ENCODE data around the gene KSR1. TPM values are rescaled to one million over a fixed set of nuclear protein-coding genes. Genes with fewer than 3 reads are reported as not detected.
A peak's percentile ranks its signal among the peaks of the same experiment; 100 is the strongest.
"Not testable (repeated sequence)": the region's sequence is repeated elsewhere in the genome, so short reads cannot be mapped to it uniquely, and the experiment has no call there.

The KSR1 gene
- total RNA-seq, 4 donors from 2014 or later, result 10.4 to 17.7 (median 13.2) TPM

- Histone ChIP-seq H3K9me3 (no peaks in the 10 kb centered on the region), H3K36me3 (no peaks in the 10 kb centered on the region), H3K27me3 (no peaks in the 10 kb centered on the region), H3K27ac (no peak overlapping the region), H3K4me1 (peaks cover 7 to 20% of the 10 kb centered on the region in 2 donors), H3K4me3 (no peak overlapping the region)
- DNase-seq, result no peak
- ATAC-seq, result no peak
- TF ChIP-seq CTCF (IDR thresholded peaks at IDR 0.05 in 4 of 5, conservative IDR thresholded peaks at IDR 0.05 in 1 of 5) (no peak), POLR2A (IDR thresholded peaks at IDR 0.05) (no peak)
- intact Hi-C loops (cut with DNase I; ENCODE audit: low total_unique reads) (no loop called here), in situ Hi-C loops (cut with MboI; ENCODE audit: low sequenced_read_pairs in 4 of 4) (loop anchor here in 2 of 4 donors (10.0 to 25.0 kb wide), 3 partner anchors 88 to 262 kb away; no protein-coding TSS in a partner anchor)
These were observed 43.4 kb downstream of the KSR1 start for GRCh38 chr17:27499451-27500265.

DNA sequence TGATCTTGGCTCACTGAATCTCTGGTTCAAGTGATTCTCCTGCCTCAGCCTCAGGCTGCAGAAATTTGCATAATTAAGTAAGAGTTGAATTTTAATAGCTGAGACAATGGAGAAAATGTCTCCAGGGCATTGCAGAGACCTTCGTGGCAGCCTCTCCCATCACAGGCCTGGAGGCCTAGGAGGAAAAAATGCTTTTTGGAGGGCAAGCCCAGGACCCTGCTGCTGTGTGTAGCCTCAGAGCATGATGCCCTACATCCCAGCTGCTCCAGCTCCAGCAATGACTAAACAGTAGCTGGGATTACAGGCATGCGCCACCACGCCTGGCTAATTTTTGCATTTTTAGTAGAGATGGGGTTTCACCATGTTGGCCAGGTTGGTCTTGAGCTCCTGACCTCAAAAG lies 45.1 kb downstream of the KSR1 start:
- H3K27ac ChIP-seq; H3K4me3 ChIP-seq; H3K36me3 ChIP-seq; DNase-seq; intact Hi-C loops (cut with DNase I; ENCODE audit: low total_unique reads); H3K9me3 ChIP-seq; H3K4me1 ChIP-seq; ATAC-seq; H3K27me3 ChIP-seq; in situ Hi-C loops (cut with MboI; ENCODE audit: low sequenced_read_pairs in 4 of 4): not testable (repeated sequence)

DNA sequence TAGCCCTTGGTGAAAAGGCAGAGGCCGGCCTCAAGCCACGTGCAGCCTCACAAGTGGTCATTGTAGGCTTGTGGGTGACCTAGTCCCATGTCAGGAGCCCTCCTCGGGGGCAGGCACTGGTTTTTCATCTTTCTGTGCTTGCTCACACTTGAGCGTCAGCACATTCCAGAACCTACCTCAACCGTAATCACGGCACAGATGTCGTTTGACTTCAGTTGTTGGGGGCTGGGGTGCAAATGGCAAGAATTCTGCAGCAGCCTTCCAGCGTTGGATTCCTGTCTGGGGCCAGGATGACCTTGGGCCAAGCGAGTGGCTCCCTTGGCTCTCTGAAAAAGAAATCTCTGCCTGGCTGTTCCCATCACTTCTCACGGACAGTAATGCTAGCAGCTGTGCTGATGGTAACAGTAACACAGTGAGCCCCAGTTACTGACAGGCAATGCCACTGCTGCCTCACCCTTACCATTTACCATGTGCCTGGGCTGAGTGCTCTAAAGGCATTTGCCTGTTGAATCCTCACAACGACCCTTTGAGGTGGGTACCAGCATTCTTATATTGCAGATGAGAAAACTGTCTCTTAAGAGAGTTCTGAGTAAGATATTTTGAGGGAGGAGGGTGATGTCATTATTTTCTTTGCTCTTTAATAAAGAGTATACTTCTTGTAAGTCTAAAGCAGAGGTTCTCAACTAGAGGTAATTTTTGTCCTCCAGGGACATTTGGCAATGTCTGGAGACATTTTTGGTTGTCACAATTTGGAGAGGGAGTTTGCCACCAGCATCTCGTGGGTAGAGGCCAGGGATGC lies 46.5 kb downstream of the KSR1 start:
- DNase-seq (no peak), ATAC-seq (peak in 1 of 2 donors; percentile 24)
- H3K36me3 ChIP-seq, result no peaks in the 10 kb centered on the region
- H3K4me1 ChIP-seq, result peaks cover 0 to 7% of the 10 kb centered on the region in 2 donors
- intact Hi-C loops (cut with DNase I; ENCODE audit: low total_unique reads) (no loop called here), in situ Hi-C loops (cut with MboI; ENCODE audit: low sequenced_read_pairs in 4 of 4) (no loop called here)
- H3K4me3 ChIP-seq, result no peak overlapping the region
- H3K27me3 ChIP-seq, result no peaks in the 10 kb centered on the region
- H3K27ac ChIP-seq, result no peak overlapping the region
- TF ChIP-seq CTCF (IDR thresholded peaks at IDR 0.05 in 4 of 5, conservative IDR thresholded peaks at IDR 0.05 in 1 of 5) (no peak), POLR2A (IDR thresholded peaks at IDR 0.05) (no peak)
- no peaks in the 10 kb centered on the region for H3K9me3 ChIP-seq

- no peak for ATAC-seq
- Histone ChIP-seq H3K9me3 (no peaks in the 10 kb centered on the region), H3K4me3 (no peak overlapping the region), H3K27ac (no peak overlapping the region), H3K4me1 (peaks cover 0 to 7% of the 10 kb centered on the region in 2 donors), H3K27me3 (no peaks in the 10 kb centered on the region), H3K36me3 (no peaks in the 10 kb centered on the region)
- DNase-seq, result no peak
- intact Hi-C loops (cut with DNase I; ENCODE audit: low total_unique reads), result no loop called here
- TF ChIP-seq POLR2A (IDR thresholded peaks at IDR 0.05) (no peak), CTCF (IDR thresholded peaks at IDR 0.05 in 4 of 5, conservative IDR thresholded peaks at IDR 0.05 in 1 of 5) (no peak)
- in situ Hi-C loops (cut with MboI; ENCODE audit: low sequenced_read_pairs in 4 of 4), result no loop called here
These were observed 47.4 kb downstream of the KSR1 start for GRCh38 chr17:27503611-27504010.

All from gastrocnemius medialis (tissue), 4 donors.